ENCODE measurements around the gene THEMIS.
"Not testable (repeated sequence)": the region's sequence is repeated elsewhere in the genome, so short reads cannot be mapped to it uniquely, and the experiment has no call there.

Gene THEMIS

GRCh38 chr6:127914240-127914639, 13.4 kb upstream of the THEMIS start:
- DNase-seq (ENCODE audit: low read depth in 2 of 2, low spot score in 1 of 2): no peak

- DNase-seq (ENCODE audit: low read depth in 2 of 2, low spot score in 1 of 2): no peak
Measured at GRCh38 chr6:127912914-127913313, 12.1 kb upstream of the THEMIS start.

- DNase-seq (ENCODE audit: low read depth in 2 of 2, low spot score in 1 of 2): no peak
Measured at GRCh38 chr6:127907960-127908640, 7.2 kb upstream of the THEMIS start.

- DNase-seq (ENCODE audit: low read depth in 2 of 2, low spot score in 1 of 2): no peak
Measured at GRCh38 chr6:127904160-127904559, 3.3 kb upstream of the THEMIS start.

- DNase-seq (ENCODE audit: low read depth in 2 of 2, low spot score in 1 of 2): no peak
Measured at GRCh38 chr6:127902933-127903332, 2.1 kb upstream of the THEMIS start.

- no peak for DNase-seq (ENCODE audit: low read depth in 2 of 2, low spot score in 1 of 2)
Measured at GRCh38 chr6:127897484-127897883, 3.4 kb downstream of the THEMIS start.

- DNase-seq (ENCODE audit: low read depth in 2 of 2, low spot score in 1 of 2): no peak
Measured at GRCh38 chr6:127894051-127894450, 6.8 kb downstream of the THEMIS start.

- no peak for DNase-seq (ENCODE audit: low read depth in 2 of 2, low spot score in 1 of 2)
Measured at GRCh38 chr6:127893541-127893940, 7.3 kb downstream of the THEMIS start.

GRCh38 chr6:127891731-127892326, 9.0 kb downstream of the THEMIS start:
- DNase-seq (ENCODE audit: low read depth in 2 of 2, low spot score in 1 of 2): no peak

- no peak for DNase-seq (ENCODE audit: low read depth in 2 of 2, low spot score in 1 of 2)
Measured at GRCh38 chr6:127886603-127887002, 14.3 kb downstream of the THEMIS start.

GRCh38 chr6:127884134-127884533, 16.7 kb downstream of the THEMIS start:
- DNase-seq (ENCODE audit: low read depth in 2 of 2, low spot score in 1 of 2): no peak

GRCh38 chr6:127881949-127882348, 18.9 kb downstream of the THEMIS start:
- not testable (repeated sequence) for DNase-seq (ENCODE audit: low read depth in 2 of 2, low spot score in 1 of 2)

GRCh38 chr6:127880429-127880828, 20.4 kb downstream of the THEMIS start:
- DNase-seq (ENCODE audit: low read depth in 2 of 2, low spot score in 1 of 2): no peak

- no peak for DNase-seq (ENCODE audit: low read depth in 2 of 2, low spot score in 1 of 2)
Measured at GRCh38 chr6:127879685-127880084, 21.2 kb downstream of the THEMIS start.

GRCh38 chr6:127878115-127878514, 22.7 kb downstream of the THEMIS start:
- DNase-seq (ENCODE audit: low read depth in 2 of 2, low spot score in 1 of 2): no peak

- DNase-seq (ENCODE audit: low read depth in 2 of 2, low spot score in 1 of 2): no peak
Measured at GRCh38 chr6:127877231-127877630, 23.6 kb downstream of the THEMIS start.

GRCh38 chr6:127869772-127870404, 31.0 kb downstream of the THEMIS start:
- no peak for DNase-seq (ENCODE audit: low read depth in 2 of 2, low spot score in 1 of 2)

GRCh38 chr6:127869183-127869582, 31.7 kb downstream of the THEMIS start:
- DNase-seq (ENCODE audit: low read depth in 2 of 2, low spot score in 1 of 2): no peak

GRCh38 chr6:127868338-127868737, 32.5 kb downstream of the THEMIS start:
- no peak for DNase-seq (ENCODE audit: low read depth in 2 of 2, low spot score in 1 of 2)

- DNase-seq (ENCODE audit: low read depth in 2 of 2, low spot score in 1 of 2): no peak
Measured at GRCh38 chr6:127866766-127867165, 34.1 kb downstream of the THEMIS start.

GRCh38 chr6:127865108-127865507, 35.8 kb downstream of the THEMIS start:
- DNase-seq (ENCODE audit: low read depth in 2 of 2, low spot score in 1 of 2): no peak

GRCh38 chr6:127864701-127865100, 36.2 kb downstream of the THEMIS start:
- DNase-seq (ENCODE audit: low read depth in 2 of 2, low spot score in 1 of 2): no peak

- DNase-seq (ENCODE audit: low read depth in 2 of 2, low spot score in 1 of 2): no peak
Measured at GRCh38 chr6:127860723-127861122, 40.1 kb downstream of the THEMIS start.
